Measurements from ENCODE around the gene MFAP3L.

The MFAP3L gene

DNA sequence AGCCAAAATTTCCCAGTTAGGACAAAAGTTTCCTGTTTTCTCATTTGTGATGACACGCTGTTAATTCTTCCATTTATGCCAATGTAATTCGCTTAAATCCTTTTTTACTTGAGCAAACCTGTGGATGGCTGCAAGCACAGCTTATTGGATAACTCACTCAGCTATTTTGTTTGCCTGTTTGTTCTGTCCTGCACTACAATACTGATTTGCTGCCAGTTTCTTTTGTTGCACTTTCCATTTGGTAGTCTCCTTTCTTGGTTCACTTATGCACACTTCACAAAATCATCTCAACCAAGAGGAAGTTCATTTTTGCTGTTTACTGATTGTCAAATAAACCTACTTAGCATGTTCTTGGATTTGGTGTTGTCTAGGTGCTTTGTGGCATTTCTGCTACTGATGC, 40.3 kb downstream of the MFAP3L start:
- no peaks in the 10 kb centered on the region for H3K36me3 ChIP-seq (replicated peaks in 1 of 2; ENCODE audit: control insufficient read depth in 2 of 2, insufficient read depth in 2 of 2, low read length in 2 of 2)
- H3K27me3 ChIP-seq (ENCODE audit: control insufficient read depth in 3 of 3, insufficient read depth in 3 of 3, low read depth in 1 of 3, low read length in 3 of 3): no peaks in the 10 kb centered on the region
- H3K18ac ChIP-seq (ENCODE audit: low read length): no peak overlapping the region
- H3K4me3 ChIP-seq (ENCODE audit: low read length in 2 of 2): no peak overlapping the region
- H3K79me1 ChIP-seq (ENCODE audit: low read depth, low read length): no peaks in the 10 kb centered on the region
- H2BK120ac ChIP-seq (ENCODE audit: low read depth, low read length): no peak overlapping the region
- H4K8ac ChIP-seq (ENCODE audit: low read depth, low read length): no peak overlapping the region
- no peak overlapping the region for H2BK15ac ChIP-seq (ENCODE audit: low read length)
- H3K14ac ChIP-seq (ENCODE audit: low read length): no peak overlapping the region
- H3K9ac ChIP-seq (ENCODE audit: low read depth, low read length, poor library complexity): no peak overlapping the region
- no peak overlapping the region for H2BK12ac ChIP-seq (ENCODE audit: low read length)
- H3K4me1 ChIP-seq (ENCODE audit: control insufficient read depth in 2 of 2, insufficient read depth in 1 of 2, low read depth in 1 of 2, low read length in 2 of 2): peaks cover 0 to 2% of the 10 kb centered on the region in 2 donors
- H3K4ac ChIP-seq (ENCODE audit: low read length): no peak overlapping the region
- no peaks in the 10 kb centered on the region for H3K9me3 ChIP-seq (replicated peaks in 1 of 2; ENCODE audit: control insufficient read depth in 2 of 2, insufficient read depth in 1 of 2, low read depth in 1 of 2, low read length in 2 of 2)
- DNase-seq (ENCODE audit: low spot score): no peak
- no peak overlapping the region for H3K23ac ChIP-seq (ENCODE audit: low read depth, low read length, poor library complexity)
- no peak overlapping the region for H2BK5ac ChIP-seq (ENCODE audit: low read length)
- H2AFZ ChIP-seq (ENCODE audit: low read length): no peak overlapping the region
- no CpG with 5 or more reads among the region's 2 CpGs for WGBS, 2 donors (ENCODE audit: extremely low coverage in 2 of 2, insufficient read length in 2 of 2, insufficient replicate concordance in 1 of 2)
- H3K27ac ChIP-seq (replicated peaks; ENCODE audit: low read length): no peak overlapping the region
- H3K4me2 ChIP-seq (ENCODE audit: insufficient read depth, low read length, poor library complexity, severe bottlenecking): no peak overlapping the region
- H4K91ac ChIP-seq (ENCODE audit: low read depth, low read length, poor library complexity): no peak overlapping the region
- no peak overlapping the region for H2AK5ac ChIP-seq (ENCODE audit: low read depth, low read length)

DNA sequence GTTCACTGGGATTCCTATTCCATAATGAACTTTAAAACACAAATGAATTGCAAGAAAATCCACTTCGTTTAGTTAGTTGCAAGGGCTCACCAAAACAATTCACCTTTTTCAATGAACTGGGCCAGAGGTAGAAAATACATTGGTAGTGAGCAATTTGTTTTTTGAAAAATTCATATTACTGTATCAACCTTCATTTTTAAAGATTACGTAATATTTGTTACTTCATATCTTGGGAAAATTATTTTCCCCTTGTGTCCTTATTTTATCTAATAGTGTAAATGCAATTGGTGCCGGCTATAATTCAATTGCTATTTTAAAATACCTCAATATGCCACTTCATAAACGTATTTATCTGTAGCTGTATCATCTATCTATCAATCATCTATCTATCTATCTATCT, 41.5 kb downstream of the MFAP3L start:
- H3K4ac ChIP-seq (ENCODE audit: low read length): no peak overlapping the region
- DNase-seq (ENCODE audit: low spot score): no peak
- no CpG with 5 or more reads among the region's 4 CpGs for WGBS, 2 donors (ENCODE audit: extremely low coverage in 2 of 2, insufficient read length in 2 of 2, insufficient replicate concordance in 1 of 2)
- no peaks in the 10 kb centered on the region for H3K36me3 ChIP-seq (replicated peaks in 1 of 2; ENCODE audit: control insufficient read depth in 2 of 2, insufficient read depth in 2 of 2, low read length in 2 of 2)
- no peak overlapping the region for H2BK120ac ChIP-seq (ENCODE audit: low read depth, low read length)
- no peak overlapping the region for H3K9ac ChIP-seq (ENCODE audit: low read depth, low read length, poor library complexity)
- no peaks in the 10 kb centered on the region for H3K27me3 ChIP-seq (ENCODE audit: control insufficient read depth in 3 of 3, insufficient read depth in 3 of 3, low read depth in 1 of 3, low read length in 3 of 3)
- no peak overlapping the region for H3K14ac ChIP-seq (ENCODE audit: low read length)
- H3K23ac ChIP-seq (ENCODE audit: low read depth, low read length, poor library complexity): no peak overlapping the region
- no peaks in the 10 kb centered on the region for H3K9me3 ChIP-seq (replicated peaks in 1 of 2; ENCODE audit: control insufficient read depth in 2 of 2, insufficient read depth in 1 of 2, low read depth in 1 of 2, low read length in 2 of 2)
- no peak overlapping the region for H3K27ac ChIP-seq (replicated peaks; ENCODE audit: low read length)
- no peak overlapping the region for H3K18ac ChIP-seq (ENCODE audit: low read length)
- no peak overlapping the region for H3K4me3 ChIP-seq (ENCODE audit: low read length in 2 of 2)
- no peaks in the 10 kb centered on the region for H3K79me1 ChIP-seq (ENCODE audit: low read depth, low read length)
- no peak overlapping the region for H2AFZ ChIP-seq (ENCODE audit: low read length)
- no peak overlapping the region for H4K8ac ChIP-seq (ENCODE audit: low read depth, low read length)
- H4K91ac ChIP-seq (ENCODE audit: low read depth, low read length, poor library complexity): no peak overlapping the region
- peaks cover 0 to 2% of the 10 kb centered on the region in 2 donors for H3K4me1 ChIP-seq (ENCODE audit: control insufficient read depth in 2 of 2, insufficient read depth in 1 of 2, low read depth in 1 of 2, low read length in 2 of 2)
- H2AK5ac ChIP-seq (ENCODE audit: low read depth, low read length): no peak overlapping the region
- no peak overlapping the region for H2BK15ac ChIP-seq (ENCODE audit: low read length)
- no peak overlapping the region for H2BK5ac ChIP-seq (ENCODE audit: low read length)
- H3K4me2 ChIP-seq (ENCODE audit: insufficient read depth, low read length, poor library complexity, severe bottlenecking): no peak overlapping the region
- no peak overlapping the region for H2BK12ac ChIP-seq (ENCODE audit: low read length)

DNA sequence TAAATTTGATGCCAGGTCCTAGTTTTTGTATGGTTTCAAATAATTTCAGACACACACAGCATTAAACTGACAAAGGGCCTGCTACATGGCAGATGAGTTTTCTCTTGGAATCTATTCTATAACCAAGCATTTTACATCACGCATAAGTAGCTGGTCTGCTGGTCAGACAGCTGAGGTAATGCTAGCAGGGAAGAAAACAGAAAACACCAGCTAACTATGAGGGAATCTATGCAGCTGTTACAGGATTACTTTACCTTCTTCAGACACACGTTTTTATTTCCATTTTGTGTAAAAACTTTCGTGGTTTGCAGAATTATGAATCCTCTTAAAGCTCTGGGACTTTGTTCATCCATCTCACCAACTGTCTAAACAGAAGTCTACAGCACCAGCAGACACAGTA, 42.0 kb downstream of the MFAP3L start:
- H3K23ac ChIP-seq (ENCODE audit: low read depth, low read length, poor library complexity): no peak overlapping the region
- H3K18ac ChIP-seq (ENCODE audit: low read length): no peak overlapping the region
- no peak for DNase-seq (ENCODE audit: low spot score)
- no peaks in the 10 kb centered on the region for H3K27me3 ChIP-seq (ENCODE audit: control insufficient read depth in 3 of 3, insufficient read depth in 3 of 3, low read depth in 1 of 3, low read length in 3 of 3)
- H2AK5ac ChIP-seq (ENCODE audit: low read depth, low read length): no peak overlapping the region
- H2AFZ ChIP-seq (ENCODE audit: low read length): no peak overlapping the region
- H3K4ac ChIP-seq (ENCODE audit: low read length): no peak overlapping the region
- H2BK12ac ChIP-seq (ENCODE audit: low read length): no peak overlapping the region
- H2BK5ac ChIP-seq (ENCODE audit: low read length): no peak overlapping the region
- H3K4me3 ChIP-seq (ENCODE audit: low read length in 2 of 2): no peak overlapping the region
- H3K9me3 ChIP-seq (replicated peaks in 1 of 2; ENCODE audit: control insufficient read depth in 2 of 2, insufficient read depth in 1 of 2, low read depth in 1 of 2, low read length in 2 of 2): no peaks in the 10 kb centered on the region
- WGBS, 2 donors (ENCODE audit: extremely low coverage in 2 of 2, insufficient read length in 2 of 2, insufficient replicate concordance in 1 of 2): no CpG with 5 or more reads among the region's 3 CpGs
- H3K27ac ChIP-seq (replicated peaks; ENCODE audit: low read length): no peak overlapping the region
- H3K14ac ChIP-seq (ENCODE audit: low read length): no peak overlapping the region
- no peak overlapping the region for H2BK15ac ChIP-seq (ENCODE audit: low read length)
- H3K36me3 ChIP-seq (replicated peaks in 1 of 2; ENCODE audit: control insufficient read depth in 2 of 2, insufficient read depth in 2 of 2, low read length in 2 of 2): no peaks in the 10 kb centered on the region
- no peak overlapping the region for H3K4me2 ChIP-seq (ENCODE audit: insufficient read depth, low read length, poor library complexity, severe bottlenecking)
- no peak overlapping the region for H3K9ac ChIP-seq (ENCODE audit: low read depth, low read length, poor library complexity)
- H3K79me1 ChIP-seq (ENCODE audit: low read depth, low read length): no peaks in the 10 kb centered on the region
- no peak overlapping the region for H2BK120ac ChIP-seq (ENCODE audit: low read depth, low read length)
- no peak overlapping the region for H4K91ac ChIP-seq (ENCODE audit: low read depth, low read length, poor library complexity)
- H4K8ac ChIP-seq (ENCODE audit: low read depth, low read length): no peak overlapping the region
- H3K4me1 ChIP-seq (ENCODE audit: control insufficient read depth in 2 of 2, insufficient read depth in 1 of 2, low read depth in 1 of 2, low read length in 2 of 2): peaks cover 0 to 2% of the 10 kb centered on the region in 2 donors

DNA sequence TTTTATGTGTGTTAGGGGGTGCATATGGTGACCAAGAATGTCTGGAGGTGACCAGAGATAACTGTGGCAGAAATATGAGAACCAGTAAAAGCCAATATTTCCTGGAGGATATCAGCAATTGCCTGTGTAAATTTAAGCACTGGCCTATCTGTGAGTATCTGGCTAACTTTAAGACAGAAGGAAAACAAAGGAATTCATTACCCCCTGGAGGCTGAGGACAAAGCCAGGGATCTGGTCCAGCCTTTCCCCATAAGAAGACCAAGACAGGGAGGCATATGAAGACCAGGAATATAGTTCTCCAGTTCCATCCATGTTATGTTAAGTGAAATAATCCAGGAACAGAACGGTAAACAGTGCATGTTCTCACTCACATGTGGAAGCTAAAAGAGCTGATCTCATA, 49.2 kb downstream of the MFAP3L start:
- Histone ChIP-seq H2BK15ac (ENCODE audit: low read length) (no peak overlapping the region), H3K36me3 (replicated peaks in 1 of 2; ENCODE audit: control insufficient read depth in 2 of 2, insufficient read depth in 2 of 2, low read length in 2 of 2) (no peaks in the 10 kb centered on the region), H3K9ac (ENCODE audit: low read depth, low read length, poor library complexity) (no peak overlapping the region), H3K27ac (replicated peaks; ENCODE audit: low read length) (no peak overlapping the region), H4K91ac (ENCODE audit: low read depth, low read length, poor library complexity) (no peak overlapping the region), H3K79me1 (ENCODE audit: low read depth, low read length) (no peaks in the 10 kb centered on the region), H3K14ac (ENCODE audit: low read length) (no peak overlapping the region), H2BK5ac (ENCODE audit: low read length) (no peak overlapping the region), H3K18ac (ENCODE audit: low read length) (no peak overlapping the region), H3K27me3 (ENCODE audit: control insufficient read depth in 3 of 3, insufficient read depth in 3 of 3, low read depth in 1 of 3, low read length in 3 of 3) (no peaks in the 10 kb centered on the region), H3K4me1 (ENCODE audit: control insufficient read depth in 2 of 2, insufficient read depth in 1 of 2, low read depth in 1 of 2, low read length in 2 of 2) (peaks cover 0 to 8% of the 10 kb centered on the region in 2 donors), H3K9me3 (replicated peaks in 1 of 2; ENCODE audit: control insufficient read depth in 2 of 2, insufficient read depth in 1 of 2, low read depth in 1 of 2, low read length in 2 of 2) (no peaks in the 10 kb centered on the region), H3K4me2 (ENCODE audit: insufficient read depth, low read length, poor library complexity, severe bottlenecking) (no peak overlapping the region), H3K23ac (ENCODE audit: low read depth, low read length, poor library complexity) (no peak overlapping the region), H3K4ac (ENCODE audit: low read length) (no peak overlapping the region), H2BK12ac (ENCODE audit: low read length) (no peak overlapping the region), H2AK5ac (ENCODE audit: low read depth, low read length) (no peak overlapping the region), H3K4me3 (ENCODE audit: low read length in 2 of 2) (no peak overlapping the region), H2BK120ac (ENCODE audit: low read depth, low read length) (no peak overlapping the region), H4K8ac (ENCODE audit: low read depth, low read length) (no peak overlapping the region), H2AFZ (ENCODE audit: low read length) (no peak overlapping the region)
- no CpG with 5 or more reads among the region's 1 CpG for WGBS, 2 donors (ENCODE audit: extremely low coverage in 2 of 2, insufficient read length in 2 of 2, insufficient replicate concordance in 1 of 2)
- DNase-seq (ENCODE audit: low spot score): no peak
